H9 (cell line): ENCODE data around the gene COQ5. TPM values are rescaled to one million over a fixed set of nuclear protein-coding genes. Genes with fewer than 3 reads are reported as not detected.

Experiments
- DNase-seq: peaks from one replicate; pipeline ENCODE4 v3.0.0-alpha.2; 2017
- H2AFZ ChIP-seq: one replicate; pipeline ENCODE4 v1.6.1; 2013; ENCODE audit warnings: mild to moderate bottlenecking, low read length, control low read depth, moderate library complexity
- H2AK5ac ChIP-seq: 2 replicates; pipeline ENCODE4 v1.6.1; 2013; ENCODE audit warnings: low read length, control low read depth, mixed read lengths; ENCODE audit not compliant: insufficient read length
- H2BK120ac ChIP-seq: one replicate; pipeline ENCODE4 v1.6.1; 2013; ENCODE audit warnings: low read depth, mild to moderate bottlenecking, low read length, control low read depth, inconsistent platforms; ENCODE audit not compliant: poor library complexity, severe bottlenecking
- H2BK12ac ChIP-seq: 2 replicates; pipeline ENCODE4 v1.6.1; 2013; ENCODE audit warnings: low read length, control low read depth, mixed read lengths, low read depth; ENCODE audit not compliant: insufficient read length
- H2BK15ac ChIP-seq: 2 replicates; pipeline ENCODE4 v1.6.1; 2013; ENCODE audit warnings: low read depth, low read length, control low read depth
- H2BK20ac ChIP-seq: one replicate; pipeline ENCODE4 v1.6.1; 2013; ENCODE audit warnings: low read depth, mild to moderate bottlenecking, low read length, control low read depth, inconsistent platforms; ENCODE audit not compliant: poor library complexity, severe bottlenecking
- H2BK5ac ChIP-seq: 2 replicates; pipeline ENCODE4 v1.6.1; 2013; ENCODE audit warnings: low read length, control low read depth, mixed read lengths; ENCODE audit not compliant: insufficient read length
- H3K14ac ChIP-seq: 2 replicates; pipeline ENCODE4 v1.6.1; 2013; ENCODE audit warnings: low read length, control low read depth; ENCODE audit not compliant: insufficient read depth
- H3K18ac ChIP-seq: 2 replicates; pipeline ENCODE4 v1.6.1; 2013; ENCODE audit warnings: low read depth, mild to moderate bottlenecking, mixed read lengths, low read length, control low read depth; ENCODE audit not compliant: insufficient read length
- H3K23ac ChIP-seq: 2 replicates; pipeline ENCODE4 v1.6.1; 2013; ENCODE audit warnings: low read length, control low read depth, mixed read lengths, low read depth; ENCODE audit not compliant: insufficient read length
- H3K23me2 ChIP-seq: 2 replicates; pipeline ENCODE4 v1.6.1; 2013; ENCODE audit warnings: low read depth, mild to moderate bottlenecking, mixed read lengths, low read length, control low read depth; ENCODE audit not compliant: insufficient read length, poor library complexity, severe bottlenecking
- H3K27ac ChIP-seq: 2 replicates; pipeline ENCODE4 v1.5.1; 2013; ENCODE audit warnings: low read length, control low read depth, mixed read lengths, low read depth; ENCODE audit not compliant: insufficient read length
- H3K27me3 ChIP-seq: 2 replicates; pipeline ENCODE4 v1.6.1; 2013; ENCODE audit warnings: low read length, control low read depth, inconsistent platforms; ENCODE audit not compliant: insufficient read depth
- H3K4ac ChIP-seq: 2 replicates; pipeline ENCODE4 v1.6.1; 2013; ENCODE audit warnings: low read depth, mild to moderate bottlenecking, control low read depth, inconsistent platforms, low read length, moderate library complexity
- H3K4me1 ChIP-seq: 2 replicates; pipeline ENCODE4 v1.6.1; 2013; ENCODE audit warnings: low read length, control low read depth, inconsistent platforms; ENCODE audit not compliant: insufficient read depth
- H3K4me2 ChIP-seq: 2 replicates; pipeline ENCODE4 v1.6.1; 2013; ENCODE audit warnings: low read length, control low read depth, mixed read lengths; ENCODE audit not compliant: insufficient read length, insufficient read depth
- H3K56ac ChIP-seq: 2 replicates; pipeline ENCODE4 v1.6.1; 2013; ENCODE audit warnings: low read depth, mild to moderate bottlenecking, mixed read lengths, low read length, control low read depth; ENCODE audit not compliant: insufficient read length
- H3K79me1 ChIP-seq: 2 replicates; pipeline ENCODE4 v1.6.1; 2013; ENCODE audit warnings: low read depth, mild to moderate bottlenecking, moderate library complexity, low read length, control low read depth, inconsistent platforms; ENCODE audit not compliant: insufficient read depth, poor library complexity, severe bottlenecking
- H3K79me2 ChIP-seq: 2 replicates; pipeline ENCODE4 v1.6.1; 2013; ENCODE audit warnings: low read length, control low read depth, inconsistent platforms; ENCODE audit not compliant: insufficient read depth
- H3K9ac ChIP-seq: 2 replicates; pipeline ENCODE4 v1.6.1; 2013; ENCODE audit warnings: low read length, control low read depth, mixed read lengths; ENCODE audit not compliant: insufficient read length; ENCODE audit errors: extremely low read depth
- H3K9me3 ChIP-seq: one replicate; pipeline ENCODE4 v1.6.1; 2013; ENCODE audit warnings: low read depth, low read length, inconsistent platforms; ENCODE audit not compliant: control insufficient read depth
- H3T11ph ChIP-seq: one replicate; pipeline ENCODE4 v1.6.1; 2013; ENCODE audit warnings: mild to moderate bottlenecking, low read length, control low read depth, inconsistent platforms
- H4K20me1 ChIP-seq: one replicate; pipeline ENCODE4 v1.6.1; 2013; ENCODE audit not compliant: control insufficient read depth, insufficient read length, insufficient read depth
- H4K5ac ChIP-seq: 2 replicates; pipeline ENCODE4 v1.6.1; 2013; ENCODE audit warnings: low read depth, mild to moderate bottlenecking, mixed read lengths, low read length, control low read depth; ENCODE audit not compliant: insufficient read length
- H4K8ac ChIP-seq: replicated peaks from 2 replicates; pipeline ENCODE4 v1.6.1; 2013; ENCODE audit warnings: low read length, control low read depth, mixed read lengths, low read depth; ENCODE audit not compliant: insufficient read length
- H4K91ac ChIP-seq: 2 replicates; pipeline ENCODE4 v1.6.1; 2013; ENCODE audit warnings: low read depth, mild to moderate bottlenecking, moderate library complexity, mixed read lengths, low read length, control low read depth; ENCODE audit not compliant: insufficient read length
- H3K27ac Mint-ChIP-seq, 3 experiments: 2 replicates in 2 of 3; 3 replicates in 1 of 3; pipeline ENCODE4 v1.8.0; 2020 to 2021; ENCODE audit warnings: mixed read lengths in 3 of 3, mild to moderate bottlenecking in 1 of 3, moderate library complexity in 1 of 3
- H3K27me3 Mint-ChIP-seq: 2 replicates; pipeline ENCODE4 v1.8.0; 2021; ENCODE audit warnings: low read depth, mild to moderate bottlenecking, moderate library complexity, mixed read lengths
- H3K36me3 Mint-ChIP-seq, 3 experiments: 2 replicates in 2 of 3; 3 replicates in 1 of 3; pipeline ENCODE4 v1.8.0; 2020 to 2021; ENCODE audit warnings: low read depth in 3 of 3, mixed read lengths in 3 of 3; ENCODE audit not compliant: insufficient read depth in 1 of 3
- H3K4me1 Mint-ChIP-seq, 2 experiments: 2 replicates each; pipeline ENCODE4 v1.8.0; 2020; ENCODE audit warnings: mixed read lengths in 2 of 2
- H3K4me3 Mint-ChIP-seq, 2 experiments: 2 replicates in 1 of 2; 3 replicates in 1 of 2; pipeline ENCODE4 v1.8.0; 2020 to 2021; ENCODE audit warnings: mild to moderate bottlenecking in 2 of 2, mixed read lengths in 2 of 2, moderate library complexity in 1 of 2
- H3K9me3 Mint-ChIP-seq, 2 experiments: 2 replicates in 1 of 2; 3 replicates in 1 of 2; pipeline ENCODE4 v1.8.0; 2020; ENCODE audit warnings: mild to moderate bottlenecking in 2 of 2, mixed read lengths in 2 of 2, moderate library complexity in 1 of 2
- CTCF ChIP-seq: fragments of 200-600 bp; sonication (generic); conservative IDR thresholded peaks from 3 replicates; pipeline ENCODE4 v1.8.0; 2021; ENCODE audit warnings: antibody characterized with exemption, mild to moderate bottlenecking
- WGBS: extraction: QIAGEN DNeasy Blood & Tissue Kit; methylation state at CpG from one replicate; pipeline ENCODE4 v1.1.7; 2013; ENCODE audit warnings: missing lambda C conversion rate, low lambda C conversion rate, mixed read lengths; ENCODE audit not compliant: insufficient read length; ENCODE audit errors: extremely low coverage; 5-methylcytosine and 5-hydroxymethylcytosine counted together
- total RNA-seq: library from RNA; stranded (reverse); gene quantifications from 2 replicates; pipeline ENCODE4 v1.2.1, GENCODE V29; 2021

COQ5 gene
- total RNA-seq, 1 experiment from 2014 or later = 34.8 TPM

GRCh38 chr12:120463712-120464111 is 65.2 kb downstream of the COQ5 start:
- Histone ChIP-seq H3K79me1 (peaks cover 3% of the 10 kb centered on the region), H3K4ac (no peak overlapping the region), H3K56ac (no peak overlapping the region), H3K27ac (no peak overlapping the region), H4K20me1 (no peaks in the 10 kb centered on the region), H3K4me2 (no peak overlapping the region), H3K18ac (no peak overlapping the region), H3K23ac (no peak overlapping the region), H3K27me3 (no peaks in the 10 kb centered on the region), H3K79me2 (peaks cover 11% of the 10 kb centered on the region; the same call in 1 of the 2 replicates), H4K8ac (no peak overlapping the region), H2BK5ac (no peak overlapping the region), H2BK120ac (no peak overlapping the region), H3K9me3 (no peaks in the 10 kb centered on the region), H3K14ac (no peak overlapping the region), H3K9ac (no peak overlapping the region), H4K5ac (no peak overlapping the region), H2BK20ac (no peak overlapping the region), H2AFZ (no peak overlapping the region), H2AK5ac (no peak overlapping the region), H4K91ac (no peak overlapping the region), H3K23me2 (peaks cover 7% of the 10 kb centered on the region), H3T11ph (no peak overlapping the region), H3K4me1 (no peaks in the 10 kb centered on the region), H2BK15ac (no peak overlapping the region), H2BK12ac (no peak overlapping the region)
- Mint-ChIP-seq H3K27ac (no peak overlapping the region; a peak in 1 of 7 replicates), H3K4me1 (peaks cover 14 to 19% of the 10 kb centered on the region in 2 experiments), H3K27me3 (no peaks in the 10 kb centered on the region), H3K4me3 (no peak overlapping the region), H3K36me3 (peaks cover 58 to 90% (median 79%) of the 10 kb centered on the region in 3 experiments), H3K9me3 (no peaks in the 10 kb centered on the region)
- no peak for DNase-seq
- WGBS = no CpG with 5 or more reads among the region's 5 CpGs
- no peak for TF ChIP-seq CTCF
